Measurements from ENCODE around the gene HAAO.

The HAAO gene

GRCh38 chr2:42804338-42804737, 12.0 kb upstream of the HAAO start:
- Histone ChIP-seq H3K79me2 (ENCODE audit: insufficient read depth, low read length) (no peaks in the 10 kb centered on the region), H3K4me1 (ENCODE audit: insufficient read depth, low read length, poor library complexity, severe bottlenecking) (peaks cover 4% of the 10 kb centered on the region), H3K4me2 (ENCODE audit: low read depth, low read length, poor library complexity, severe bottlenecking) (no peak overlapping the region), H3K4me3 (ENCODE audit: low read length, poor library complexity, severe bottlenecking) (no peak overlapping the region), H3K9me2 (replicated peaks; ENCODE audit: low read depth, low read length) (no peaks in the 10 kb centered on the region), H3K36me3 (ENCODE audit: insufficient read depth, low read length) (no peaks in the 10 kb centered on the region), H2AFZ (ENCODE audit: low read length) (no peak overlapping the region), H3K27me3 (ENCODE audit: insufficient read depth, low read length, poor library complexity, severe bottlenecking) (no peaks in the 10 kb centered on the region), H4K20me1 (ENCODE audit: insufficient read depth, low read length, poor library complexity, severe bottlenecking) (no peaks in the 10 kb centered on the region), H3K9ac (ENCODE audit: low read depth, low read length, poor library complexity, severe bottlenecking) (no peak overlapping the region), H3F3A (ENCODE audit: low read depth) (no peaks in the 10 kb centered on the region), H3K9me3 (ENCODE audit: insufficient read depth, low read depth, low read length) (no peaks in the 10 kb centered on the region)
- no peak for TF ChIP-seq EZH2phosphoT487 (IDR thresholded peaks at IDR 0.05; ENCODE audit: borderline replicate concordance)
- TF ChIP-seq, protein P1, sequence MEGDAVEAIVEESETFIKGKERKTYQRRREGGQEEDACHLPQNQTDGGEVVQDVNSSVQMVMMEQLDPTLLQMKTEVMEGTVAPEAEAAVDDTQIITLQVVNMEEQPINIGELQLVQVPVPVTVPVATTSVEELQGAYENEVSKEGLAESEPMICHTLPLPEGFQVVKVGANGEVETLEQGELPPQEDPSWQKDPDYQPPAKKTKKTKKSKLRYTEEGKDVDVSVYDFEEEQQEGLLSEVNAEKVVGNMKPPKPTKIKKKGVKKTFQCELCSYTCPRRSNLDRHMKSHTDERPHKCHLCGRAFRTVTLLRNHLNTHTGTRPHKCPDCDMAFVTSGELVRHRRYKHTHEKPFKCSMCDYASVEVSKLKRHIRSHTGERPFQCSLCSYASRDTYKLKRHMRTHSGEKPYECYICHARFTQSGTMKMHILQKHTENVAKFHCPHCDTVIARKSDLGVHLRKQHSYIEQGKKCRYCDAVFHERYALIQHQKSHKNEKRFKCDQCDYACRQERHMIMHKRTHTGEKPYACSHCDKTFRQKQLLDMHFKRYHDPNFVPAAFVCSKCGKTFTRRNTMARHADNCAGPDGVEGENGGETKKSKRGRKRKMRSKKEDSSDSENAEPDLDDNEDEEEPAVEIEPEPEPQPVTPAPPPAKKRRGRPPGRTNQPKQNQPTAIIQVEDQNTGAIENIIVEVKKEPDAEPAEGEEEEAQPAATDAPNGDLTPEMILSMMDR (conservative IDR thresholded peaks at IDR 0.05; ENCODE audit: low read length), result no peak

- Histone ChIP-seq H3F3A (ENCODE audit: low read depth) (no peaks in the 10 kb centered on the region), H3K9me3 (ENCODE audit: insufficient read depth, low read depth, low read length) (no peaks in the 10 kb centered on the region), H3K9me2 (replicated peaks; ENCODE audit: low read depth, low read length) (no peaks in the 10 kb centered on the region), H3K27me3 (ENCODE audit: insufficient read depth, low read length, poor library complexity, severe bottlenecking) (no peaks in the 10 kb centered on the region), H3K4me2 (ENCODE audit: low read depth, low read length, poor library complexity, severe bottlenecking) (no peak overlapping the region), H3K4me1 (ENCODE audit: insufficient read depth, low read length, poor library complexity, severe bottlenecking) (no peaks in the 10 kb centered on the region), H3K36me3 (ENCODE audit: insufficient read depth, low read length) (no peaks in the 10 kb centered on the region), H3K9ac (ENCODE audit: low read depth, low read length, poor library complexity, severe bottlenecking) (no peak overlapping the region), H3K4me3 (ENCODE audit: low read length, poor library complexity, severe bottlenecking) (no peak overlapping the region), H4K20me1 (ENCODE audit: insufficient read depth, low read length, poor library complexity, severe bottlenecking) (no peaks in the 10 kb centered on the region), H3K79me2 (ENCODE audit: insufficient read depth, low read length) (no peaks in the 10 kb centered on the region), H2AFZ (ENCODE audit: low read length) (no peak overlapping the region)
- TF ChIP-seq EZH2phosphoT487 (IDR thresholded peaks at IDR 0.05; ENCODE audit: borderline replicate concordance), result no peak
- TF ChIP-seq, protein P1 (conservative IDR thresholded peaks at IDR 0.05; ENCODE audit: low read length), result no peak
Measured at GRCh38 chr2:42802150-42802549, 9.8 kb upstream of the HAAO start.

GRCh38 chr2:42801381-42801780, 9.0 kb upstream of the HAAO start:
- Histone ChIP-seq H3K4me1 (ENCODE audit: insufficient read depth, low read length, poor library complexity, severe bottlenecking) (no peaks in the 10 kb centered on the region), H3K4me2 (ENCODE audit: low read depth, low read length, poor library complexity, severe bottlenecking) (no peak overlapping the region), H3K27me3 (ENCODE audit: insufficient read depth, low read length, poor library complexity, severe bottlenecking) (no peaks in the 10 kb centered on the region), H3K36me3 (ENCODE audit: insufficient read depth, low read length) (no peaks in the 10 kb centered on the region), H3K9me3 (ENCODE audit: insufficient read depth, low read depth, low read length) (no peaks in the 10 kb centered on the region), H4K20me1 (ENCODE audit: insufficient read depth, low read length, poor library complexity, severe bottlenecking) (no peaks in the 10 kb centered on the region), H3F3A (ENCODE audit: low read depth) (no peaks in the 10 kb centered on the region), H2AFZ (ENCODE audit: low read length) (no peak overlapping the region), H3K9me2 (replicated peaks; ENCODE audit: low read depth, low read length) (no peaks in the 10 kb centered on the region), H3K4me3 (ENCODE audit: low read length, poor library complexity, severe bottlenecking) (no peak overlapping the region), H3K9ac (ENCODE audit: low read depth, low read length, poor library complexity, severe bottlenecking) (no peak overlapping the region), H3K79me2 (ENCODE audit: insufficient read depth, low read length) (no peaks in the 10 kb centered on the region)
- TF ChIP-seq EZH2phosphoT487 (IDR thresholded peaks at IDR 0.05; ENCODE audit: borderline replicate concordance), result no peak
- TF ChIP-seq, protein P1 (conservative IDR thresholded peaks at IDR 0.05; ENCODE audit: low read length), result no peak
